Neural cell (in vitro differentiated cells): Measurements from ENCODE around the gene ANO4.
A peak's percentile ranks its signal among the peaks of the same experiment; 100 is the strongest.

ENCODE experiments used
- EP300 ChIP-seq: fragments of 450-650 bp; conservative IDR thresholded peaks from 2 replicates; pipeline ENCODE4 v1.6.1; 2014; ENCODE audit warnings: antibody characterized with exemption, mild to moderate bottlenecking, moderate library complexity; ENCODE audit not compliant: poor library complexity, severe bottlenecking
- EZH2 ChIP-seq: fragments of 200-600, 300-800 bp; shearing (Covaris generic), sonication (generic); IDR thresholded peaks from 2 replicates; pipeline ENCODE4 v1.6.1; 2014; ENCODE audit warnings: antibody characterized with exemption, low read length, borderline replicate concordance, mild to moderate bottlenecking; ENCODE audit not compliant: insufficient read depth, poor library complexity, severe bottlenecking
- POLR2AphosphoS5 ChIP-seq: IDR thresholded peaks from 2 replicates; pipeline ENCODE4 v1.6.1; 2012
- RAD21 ChIP-seq: fragments of 450-650 bp; conservative IDR thresholded peaks from 2 replicates; pipeline ENCODE4 v1.6.1; 2014; ENCODE audit warnings: antibody characterized with exemption, mild to moderate bottlenecking, moderate library complexity
- SMC3 ChIP-seq: fragments of 450-650 bp; conservative IDR thresholded peaks from 2 replicates; pipeline ENCODE4 v1.6.1; 2014; ENCODE audit warnings: antibody characterized with exemption, mild to moderate bottlenecking, moderate library complexity; ENCODE audit not compliant: poor library complexity
- TAF1 ChIP-seq: IDR thresholded peaks from 2 replicates; pipeline ENCODE4 v1.6.1; 2012; ENCODE audit warnings: low read depth
- TF ChIP-seq, protein P1 (sequence below): fragments of 450-650 bp; IDR thresholded peaks from 2 replicates; pipeline ENCODE4 v1.5.1; 2014; ENCODE audit warnings: antibody characterized with exemption, mild to moderate bottlenecking, moderate library complexity; ENCODE audit not compliant: poor library complexity, severe bottlenecking
- TF ChIP-seq, protein P2 (sequence below): IDR thresholded peaks from 2 replicates; pipeline ENCODE4 v1.6.1; 2012; ENCODE audit warnings: borderline replicate concordance

DNA sequence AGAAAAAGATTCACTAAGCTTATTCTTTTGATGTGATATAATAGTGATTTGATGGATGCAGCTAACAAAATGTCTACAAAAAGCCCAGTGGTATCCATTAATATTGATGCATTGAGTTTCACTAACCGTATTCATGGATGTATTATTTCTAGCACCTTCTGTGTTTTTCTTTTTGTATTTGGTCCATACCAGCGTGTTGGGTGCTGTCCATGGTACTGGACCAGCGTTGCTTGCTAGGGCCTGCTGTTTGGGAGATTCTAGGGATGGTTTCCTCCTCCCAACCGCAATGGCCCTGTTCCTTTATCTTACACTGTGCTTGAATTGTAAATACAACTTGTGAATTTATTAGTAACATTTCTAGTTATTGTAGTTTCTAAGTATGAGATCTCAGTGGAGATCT, 31.7 kb downstream of the ANO4 start:
- TF ChIP-seq POLR2AphosphoS5 (no peak), TAF1 (no peak), EP300 (no peak), EZH2 (no peak), RAD21 (no peak), SMC3 (no peak)
- TF ChIP-seq, protein P1, sequence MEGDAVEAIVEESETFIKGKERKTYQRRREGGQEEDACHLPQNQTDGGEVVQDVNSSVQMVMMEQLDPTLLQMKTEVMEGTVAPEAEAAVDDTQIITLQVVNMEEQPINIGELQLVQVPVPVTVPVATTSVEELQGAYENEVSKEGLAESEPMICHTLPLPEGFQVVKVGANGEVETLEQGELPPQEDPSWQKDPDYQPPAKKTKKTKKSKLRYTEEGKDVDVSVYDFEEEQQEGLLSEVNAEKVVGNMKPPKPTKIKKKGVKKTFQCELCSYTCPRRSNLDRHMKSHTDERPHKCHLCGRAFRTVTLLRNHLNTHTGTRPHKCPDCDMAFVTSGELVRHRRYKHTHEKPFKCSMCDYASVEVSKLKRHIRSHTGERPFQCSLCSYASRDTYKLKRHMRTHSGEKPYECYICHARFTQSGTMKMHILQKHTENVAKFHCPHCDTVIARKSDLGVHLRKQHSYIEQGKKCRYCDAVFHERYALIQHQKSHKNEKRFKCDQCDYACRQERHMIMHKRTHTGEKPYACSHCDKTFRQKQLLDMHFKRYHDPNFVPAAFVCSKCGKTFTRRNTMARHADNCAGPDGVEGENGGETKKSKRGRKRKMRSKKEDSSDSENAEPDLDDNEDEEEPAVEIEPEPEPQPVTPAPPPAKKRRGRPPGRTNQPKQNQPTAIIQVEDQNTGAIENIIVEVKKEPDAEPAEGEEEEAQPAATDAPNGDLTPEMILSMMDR, result no peak
- TF ChIP-seq, protein P2, sequence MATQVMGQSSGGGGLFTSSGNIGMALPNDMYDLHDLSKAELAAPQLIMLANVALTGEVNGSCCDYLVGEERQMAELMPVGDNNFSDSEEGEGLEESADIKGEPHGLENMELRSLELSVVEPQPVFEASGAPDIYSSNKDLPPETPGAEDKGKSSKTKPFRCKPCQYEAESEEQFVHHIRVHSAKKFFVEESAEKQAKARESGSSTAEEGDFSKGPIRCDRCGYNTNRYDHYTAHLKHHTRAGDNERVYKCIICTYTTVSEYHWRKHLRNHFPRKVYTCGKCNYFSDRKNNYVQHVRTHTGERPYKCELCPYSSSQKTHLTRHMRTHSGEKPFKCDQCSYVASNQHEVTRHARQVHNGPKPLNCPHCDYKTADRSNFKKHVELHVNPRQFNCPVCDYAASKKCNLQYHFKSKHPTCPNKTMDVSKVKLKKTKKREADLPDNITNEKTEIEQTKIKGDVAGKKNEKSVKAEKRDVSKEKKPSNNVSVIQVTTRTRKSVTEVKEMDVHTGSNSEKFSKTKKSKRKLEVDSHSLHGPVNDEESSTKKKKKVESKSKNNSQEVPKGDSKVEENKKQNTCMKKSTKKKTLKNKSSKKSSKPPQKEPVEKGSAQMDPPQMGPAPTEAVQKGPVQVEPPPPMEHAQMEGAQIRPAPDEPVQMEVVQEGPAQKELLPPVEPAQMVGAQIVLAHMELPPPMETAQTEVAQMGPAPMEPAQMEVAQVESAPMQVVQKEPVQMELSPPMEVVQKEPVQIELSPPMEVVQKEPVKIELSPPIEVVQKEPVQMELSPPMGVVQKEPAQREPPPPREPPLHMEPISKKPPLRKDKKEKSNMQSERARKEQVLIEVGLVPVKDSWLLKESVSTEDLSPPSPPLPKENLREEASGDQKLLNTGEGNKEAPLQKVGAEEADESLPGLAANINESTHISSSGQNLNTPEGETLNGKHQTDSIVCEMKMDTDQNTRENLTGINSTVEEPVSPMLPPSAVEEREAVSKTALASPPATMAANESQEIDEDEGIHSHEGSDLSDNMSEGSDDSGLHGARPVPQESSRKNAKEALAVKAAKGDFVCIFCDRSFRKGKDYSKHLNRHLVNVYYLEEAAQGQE, result peak; percentile 52
